Caco-2 (cell line): ENCODE results near the gene DNMT3A. TPM values are rescaled to one million over a fixed set of nuclear protein-coding genes. Genes with fewer than 3 reads are reported as not detected.
A peak's percentile ranks its signal among the peaks of the same experiment; 100 is the strongest.

Source experiments
- BruUV-seq: library from RNA; stranded (reverse); fragments of 400-500 nt; replicated peaks from 2 replicates; lab custom pipeline; 2021; lab: Mats Ljungman, UMichigan
- CTCF ChIA-PET: fragments of 300-600 bp; sonication (Branson Sonifier 250); formaldehyde crosslinking; loops from one replicate; lab custom pipeline; 2022; ENCODE audit warnings: antibody characterized with exemption; lab: Charles Lee
- POLR2A ChIA-PET: fragments of 300-600 bp; sonication (Branson Sonifier 250); formaldehyde crosslinking; loops from one replicate; lab custom pipeline; 2022; ENCODE audit warnings: antibody characterized with exemption; lab: Charles Lee
- DNase-seq, 2 experiments: peaks; one replicate each; pipeline versions ENCODE4 v3.0.0 to v3.0.0-alpha.2; 2020 to 2022
- H3K27me3 ChIP-seq: replicated peaks from 2 replicates; pipeline ENCODE4 v1.6.0; 2011; ENCODE audit warnings: low read length; ENCODE audit not compliant: control insufficient read depth, insufficient read depth
- H3K36me3 ChIP-seq: 2 replicates; pipeline ENCODE4 v1.5.1; 2011; ENCODE audit warnings: low read length; ENCODE audit not compliant: control insufficient read depth, insufficient read depth
- H3K4me1 ChIP-seq: fragments of 250-450 bp; sonication (Bioruptor Pico); 2 replicates; pipeline ENCODE4 v1.5.1; 2020; ENCODE audit warnings: mild to moderate bottlenecking
- H3K4me3 ChIP-seq: 2 replicates; pipeline ENCODE4 v1.5.1; 2011; ENCODE audit warnings: low read depth, mild to moderate bottlenecking, control low read depth, low read length
- H3K9me3 ChIP-seq: fragments of 250-450 bp; sonication (Bioruptor Pico); 2 replicates; pipeline ENCODE4 v1.5.1; 2020; ENCODE audit warnings: mild to moderate bottlenecking, moderate library complexity
- H3K27ac Mint-ChIP-seq: one replicate; pipeline ENCODE4 v1.8.0; 2022; ENCODE audit warnings: mixed read lengths; ENCODE audit not compliant: unreplicated experiment
- H3K27me3 Mint-ChIP-seq: one replicate; pipeline ENCODE4 v1.8.0; 2022; ENCODE audit warnings: mixed read lengths; ENCODE audit not compliant: insufficient read depth, unreplicated experiment
- H3K36me3 Mint-ChIP-seq: one replicate; pipeline ENCODE4 v1.8.0; 2022; ENCODE audit warnings: mild to moderate bottlenecking, mixed read lengths; ENCODE audit not compliant: insufficient read depth, unreplicated experiment
- H3K4me1 Mint-ChIP-seq: one replicate; pipeline ENCODE4 v1.8.0; 2022; ENCODE audit warnings: low read depth, mixed read lengths; ENCODE audit not compliant: unreplicated experiment
- H3K4me3 Mint-ChIP-seq: one replicate; pipeline ENCODE4 v1.8.0; 2022; ENCODE audit warnings: mild to moderate bottlenecking, moderate library complexity, mixed read lengths; ENCODE audit not compliant: unreplicated experiment
- H3K9me3 Mint-ChIP-seq: one replicate; pipeline ENCODE4 v1.8.0; 2022; ENCODE audit warnings: mixed read lengths; ENCODE audit not compliant: unreplicated experiment
- intact Hi-C: fragments of 100-400 bp; cut with micrococcal nuclease; formaldehyde crosslinking; loops from one replicate; pipeline ENCODE4 v1.10.0; 2022; ENCODE audit not compliant: unreplicated experiment
- total RNA-seq: library from RNA; stranded (reverse); gene quantifications from 2 replicates; pipeline ENCODE4 v1.2.3, GENCODE V29; 2022
- TF ChIP-seq, protein P1 (sequence below), 2 experiments: fragments of 200-600 bp in 1 of 2; IDR thresholded peaks; 1 replicate in 1 of 2; 2 replicates in 1 of 2; pipeline versions ENCODE4 v1.5.1 to v1.8.0; 2011 to 2022; ENCODE audit warnings: antibody characterized with exemption in 1 of 2, control low read depth in 1 of 2, inconsistent platforms in 1 of 2, low read depth in 1 of 2, low read length in 1 of 2, mild to moderate bottlenecking in 1 of 2, moderate library complexity in 1 of 2; ENCODE audit not compliant: insufficient read depth in 1 of 2, severe bottlenecking in 1 of 2, unreplicated experiment in 1 of 2

The DNMT3A gene
- total RNA-seq, 1 experiment from 2014 or later: 72.2 TPM

DNA sequence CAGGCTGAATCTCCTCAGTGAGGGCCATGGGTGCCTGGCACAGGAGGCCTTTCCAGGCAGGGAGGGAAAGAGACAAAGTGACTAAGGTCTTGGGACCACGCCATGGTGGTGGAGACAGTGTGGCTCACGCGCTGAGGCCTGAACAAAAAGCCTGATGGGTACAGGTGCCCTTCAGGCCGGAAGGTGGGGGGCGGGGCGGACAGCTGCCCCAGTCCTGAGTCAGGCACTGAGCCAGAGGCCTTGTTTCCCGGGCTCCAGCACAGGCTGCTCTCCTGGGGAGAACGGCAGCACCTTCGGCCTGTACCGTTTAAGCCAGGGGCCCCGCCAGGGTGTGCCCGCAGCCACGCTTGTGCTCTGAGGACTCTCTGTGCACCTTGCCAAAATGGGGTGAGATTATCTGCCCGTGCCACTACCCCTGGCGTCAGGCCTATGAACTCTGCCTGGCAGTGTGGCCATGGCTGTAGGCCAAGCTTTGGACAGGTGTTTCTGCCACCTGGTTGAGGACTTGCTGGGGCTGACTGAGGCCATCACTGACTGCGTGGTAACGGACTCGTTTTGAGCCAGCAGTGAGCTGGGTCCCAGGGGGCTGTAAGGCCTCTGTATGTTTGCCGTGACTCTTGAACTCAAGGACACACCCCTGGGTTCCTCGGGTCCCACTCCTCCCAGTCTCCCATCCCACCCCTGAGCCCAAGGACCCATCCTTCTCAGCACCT, 31.7 kb upstream of the DNMT3A start:
- no peak for DNase-seq
- Histone ChIP-seq H3K9me3 (no peaks in the 10 kb centered on the region), H3K4me3 (no peak overlapping the region), H3K36me3 (no peaks in the 10 kb centered on the region), H3K27me3 (no peaks in the 10 kb centered on the region), H3K4me1 (peaks cover 30% of the 10 kb centered on the region)
- H3K4me1 Mint-ChIP-seq: peaks cover 27% of the 10 kb centered on the region
- peak overlapping the region; percentile 56 for H3K27ac Mint-ChIP-seq
- no TSS peak for BruUV-seq
- H3K4me3 Mint-ChIP-seq: no peak overlapping the region
- ChIA-PET CTCF (interaction anchor here (1.3 to 2.3 kb wide), 2 partner anchors 11 kb away, joined by 3 to 27 read pairs; no protein-coding TSS in a partner anchor), POLR2A (no interaction called here)
- TF ChIP-seq, protein P1, sequence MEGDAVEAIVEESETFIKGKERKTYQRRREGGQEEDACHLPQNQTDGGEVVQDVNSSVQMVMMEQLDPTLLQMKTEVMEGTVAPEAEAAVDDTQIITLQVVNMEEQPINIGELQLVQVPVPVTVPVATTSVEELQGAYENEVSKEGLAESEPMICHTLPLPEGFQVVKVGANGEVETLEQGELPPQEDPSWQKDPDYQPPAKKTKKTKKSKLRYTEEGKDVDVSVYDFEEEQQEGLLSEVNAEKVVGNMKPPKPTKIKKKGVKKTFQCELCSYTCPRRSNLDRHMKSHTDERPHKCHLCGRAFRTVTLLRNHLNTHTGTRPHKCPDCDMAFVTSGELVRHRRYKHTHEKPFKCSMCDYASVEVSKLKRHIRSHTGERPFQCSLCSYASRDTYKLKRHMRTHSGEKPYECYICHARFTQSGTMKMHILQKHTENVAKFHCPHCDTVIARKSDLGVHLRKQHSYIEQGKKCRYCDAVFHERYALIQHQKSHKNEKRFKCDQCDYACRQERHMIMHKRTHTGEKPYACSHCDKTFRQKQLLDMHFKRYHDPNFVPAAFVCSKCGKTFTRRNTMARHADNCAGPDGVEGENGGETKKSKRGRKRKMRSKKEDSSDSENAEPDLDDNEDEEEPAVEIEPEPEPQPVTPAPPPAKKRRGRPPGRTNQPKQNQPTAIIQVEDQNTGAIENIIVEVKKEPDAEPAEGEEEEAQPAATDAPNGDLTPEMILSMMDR (IDR thresholded peaks at IDR 0.05; ENCODE audit: insufficient read depth in 1 of 2, low read depth in 1 of 2, low read length in 1 of 2, severe bottlenecking in 1 of 2, unreplicated experiment in 1 of 2): no peak
- intact Hi-C loops: loop anchor here (10.0 kb wide), 1 partner anchor 291 kb away; no protein-coding TSS in a partner anchor
- H3K27me3 Mint-ChIP-seq: no peaks in the 10 kb centered on the region
- H3K9me3 Mint-ChIP-seq: no peaks in the 10 kb centered on the region
- H3K36me3 Mint-ChIP-seq: peaks cover 5% of the 10 kb centered on the region

DNA sequence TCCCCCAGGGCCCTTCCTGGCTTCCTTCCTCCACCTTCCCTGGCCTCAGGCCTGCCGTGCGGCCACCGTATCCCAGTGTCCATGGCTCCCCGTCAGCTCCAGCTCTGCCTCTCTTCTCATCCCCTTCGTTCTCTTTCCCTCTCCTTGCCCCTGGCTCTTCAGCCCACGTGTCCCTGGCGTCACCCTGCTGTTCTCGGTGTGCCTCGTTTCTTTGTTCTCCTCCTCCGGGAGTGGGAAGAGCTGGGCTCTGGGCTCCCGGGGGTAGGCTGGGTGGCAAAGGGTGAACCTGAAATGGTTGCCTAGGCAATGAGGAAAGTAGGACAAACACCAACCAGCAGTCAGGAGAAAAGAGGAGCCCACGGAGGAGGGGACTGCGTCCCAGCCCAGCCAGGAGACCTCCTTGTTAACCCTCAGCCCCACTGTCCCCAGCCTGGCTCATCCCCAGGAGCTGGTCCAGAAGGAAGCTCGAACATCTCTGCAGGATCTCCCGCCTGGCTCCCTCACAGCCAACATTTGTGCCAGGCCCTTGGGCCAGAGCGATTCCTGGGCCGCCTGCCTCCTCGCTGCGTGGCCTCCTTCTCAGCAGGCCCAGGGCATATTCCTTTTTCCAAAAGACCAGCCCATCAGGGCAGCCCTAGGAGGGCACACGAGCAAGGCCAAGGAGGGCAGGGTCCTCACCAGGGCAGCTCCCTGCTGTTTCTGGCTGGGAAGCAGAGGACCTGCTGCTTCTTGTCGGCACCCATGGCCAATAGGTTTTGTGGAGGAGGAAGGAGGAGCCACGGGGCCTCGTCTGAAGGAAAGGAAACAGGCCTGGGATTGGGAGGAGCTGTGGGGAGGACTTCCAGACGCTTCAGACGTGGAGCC, 30.9 kb upstream of the DNMT3A start:
- TF ChIP-seq, protein P1 (IDR thresholded peaks at IDR 0.05; ENCODE audit: insufficient read depth in 1 of 2, low read depth in 1 of 2, low read length in 1 of 2, severe bottlenecking in 1 of 2, unreplicated experiment in 1 of 2): no peak
- DNase-seq: no peak
- Mint-ChIP-seq H3K27me3 (no peaks in the 10 kb centered on the region), H3K27ac (peak overlapping the region; percentile 56), H3K4me3 (no peak overlapping the region), H3K4me1 (peaks cover 27% of the 10 kb centered on the region), H3K36me3 (peaks cover 5% of the 10 kb centered on the region), H3K9me3 (no peaks in the 10 kb centered on the region)
- Histone ChIP-seq H3K4me3 (no peak overlapping the region), H3K27me3 (no peaks in the 10 kb centered on the region), H3K9me3 (no peaks in the 10 kb centered on the region), H3K36me3 (no peaks in the 10 kb centered on the region), H3K4me1 (peaks cover 30% of the 10 kb centered on the region)
- no TSS peak for BruUV-seq
- intact Hi-C loops: loop anchor here (10.0 kb wide), 1 partner anchor 292 kb away; no protein-coding TSS in a partner anchor
- POLR2A ChIA-PET: no interaction called here
- CTCF ChIA-PET: interaction anchor here (0.6 to 2.3 kb wide), 3 partner anchors 10 to 160 kb away, joined by 3 to 27 read pairs (median 5); no protein-coding TSS in a partner anchor
